HG02678 (cell line): ENCODE data around the gene FGGY.

Experiments used
- ATAC-seq: cut with Tn5 transposase; IDR thresholded peaks from one replicate; pipeline ENCODE4 v1.9.1; 2021; ENCODE audit warnings: mild to moderate bottlenecking, moderate library complexity; ENCODE audit not compliant: unreplicated experiment

FGGY gene

GRCh38 chr1:59383963-59384362, 87.1 kb downstream of the FGGY start:
- ATAC-seq = no peak

- no peak for ATAC-seq
Measured at GRCh38 chr1:59384443-59384842, 87.5 kb downstream of the FGGY start.

- no peak for ATAC-seq
Measured at GRCh38 chr1:59388191-59388590, 91.3 kb downstream of the FGGY start.

DNA sequence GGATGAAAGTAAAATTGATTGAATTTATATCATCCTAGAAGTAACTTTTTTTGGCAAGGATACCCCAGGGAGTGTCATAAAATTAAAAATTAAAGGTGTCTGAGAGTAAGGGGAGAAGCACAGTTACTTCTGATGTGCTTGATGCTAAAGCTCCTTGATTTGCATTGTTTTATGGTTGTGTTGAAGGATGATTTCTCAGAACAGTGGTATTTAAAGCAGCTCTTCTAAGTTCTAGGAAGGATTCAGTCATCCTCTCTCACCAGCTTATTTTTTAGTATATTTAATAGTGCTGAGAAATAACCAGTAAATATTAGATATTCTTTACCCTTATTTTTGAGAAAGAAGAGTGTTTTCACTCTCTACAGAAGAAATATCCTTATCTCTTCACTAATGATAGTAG, 93.0 kb downstream of the FGGY start:
- ATAC-seq = no peak

- ATAC-seq = no peak
Measured at GRCh38 chr1:59390307-59390706, 93.4 kb downstream of the FGGY start.

GRCh38 chr1:59391212-59392179, 94.6 kb downstream of the FGGY start:
- ATAC-seq = peak; percentile 76

- no peak for ATAC-seq
Measured at GRCh38 chr1:59393211-59394180, 96.6 kb downstream of the FGGY start.

- no peak for ATAC-seq
Measured at GRCh38 chr1:59394706-59395425, 98.0 kb downstream of the FGGY start.

- ATAC-seq = no peak
Measured at GRCh38 chr1:59396387-59396786, 99.5 kb downstream of the FGGY start.

- ATAC-seq = no peak
Measured at GRCh38 chr1:59397139-59397858, 100.4 kb downstream of the FGGY start.

- no peak for ATAC-seq
Measured at GRCh38 chr1:59399642-59400041, 102.7 kb downstream of the FGGY start.

DNA sequence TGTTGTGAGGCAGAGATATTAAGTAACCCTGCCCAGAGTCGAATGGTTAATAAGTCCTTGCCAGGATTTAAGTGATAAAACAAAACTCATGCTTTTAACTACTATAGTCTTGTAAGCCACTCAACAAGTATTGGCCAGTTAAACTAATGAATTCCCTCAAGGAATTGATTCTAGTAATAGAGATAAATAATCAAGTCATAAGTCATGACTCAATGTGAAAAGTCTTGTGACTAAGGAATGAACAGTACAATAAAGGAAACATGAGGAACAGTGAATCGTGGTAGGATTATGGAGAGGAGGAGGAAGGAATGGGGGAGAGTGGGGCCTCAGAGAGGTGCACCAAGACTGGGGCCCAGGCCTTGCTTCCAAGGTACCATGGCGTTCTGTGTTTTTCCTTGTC, 104.7 kb downstream of the FGGY start:
- no peak for ATAC-seq

GRCh38 chr1:59404796-59405195, 107.9 kb downstream of the FGGY start:
- ATAC-seq = no peak

GRCh38 chr1:59406437-59407164, 109.7 kb downstream of the FGGY start:
- no peak for ATAC-seq

- no peak for ATAC-seq
Measured at GRCh38 chr1:59408608-59409240, 111.8 kb downstream of the FGGY start.

- peak; percentile 17 for ATAC-seq
Measured at GRCh38 chr1:59409549-59409948, 112.7 kb downstream of the FGGY start.

DNA sequence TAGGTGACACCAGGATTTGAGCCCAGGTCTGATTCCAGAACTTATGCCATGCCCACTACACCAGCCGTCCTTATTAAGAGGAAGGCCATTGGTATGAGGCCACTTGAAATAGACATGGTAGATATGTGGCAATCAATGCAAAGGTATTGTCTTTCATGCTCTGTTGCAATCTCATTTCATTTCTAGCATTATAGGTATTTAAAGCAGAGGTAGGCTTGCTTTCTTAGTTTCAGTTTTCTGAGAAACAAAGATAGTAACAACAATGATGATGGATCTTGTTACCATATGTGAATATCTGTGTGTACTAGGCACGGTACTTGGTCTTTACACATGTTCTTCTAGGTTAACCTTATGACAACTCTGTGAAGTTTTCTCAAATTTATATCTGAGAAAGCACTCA, 113.1 kb downstream of the FGGY start:
- peak; percentile 47 for ATAC-seq

DNA sequence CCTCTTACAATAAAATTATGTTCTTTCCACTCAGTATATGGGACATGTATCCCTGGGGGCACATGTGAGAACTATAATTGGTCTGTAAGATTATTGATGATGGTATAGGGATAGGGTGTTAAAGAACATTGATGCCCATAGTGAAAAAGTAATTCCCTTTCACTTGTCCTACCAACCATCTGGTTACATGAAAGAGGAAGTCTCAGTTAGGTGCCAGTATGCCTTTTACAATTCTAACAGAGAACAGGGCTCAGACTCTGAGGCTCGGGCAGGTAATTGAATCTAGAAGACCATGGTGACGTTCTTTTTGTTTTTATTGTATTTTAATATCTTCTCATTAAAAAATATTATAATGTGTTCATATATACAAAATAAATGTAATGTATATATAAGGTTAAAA, 113.6 kb downstream of the FGGY start:
- ATAC-seq = peak; percentile 48

- no peak for ATAC-seq
Measured at GRCh38 chr1:59411147-59411546, 114.3 kb downstream of the FGGY start.
